WTC11 (cell line): ENCODE results near the gene NUMBL. TPM values are rescaled to one million over a fixed set of nuclear protein-coding genes. Genes with fewer than 3 reads are reported as not detected.
A peak's percentile ranks its signal among the peaks of the same experiment; 100 is the strongest.

Source experiments
- ATAC-seq: fragments of 200-7000 bp; cut with Tn5 transposase; 2 replicates; pipeline ENCODE4 v1.10.0; 2021; ENCODE audit warnings: mild to moderate bottlenecking, moderate library complexity
- CTCF ChIA-PET: fragments of 300-600 bp; sonication (Branson Sonifier 250); formaldehyde crosslinking; loops from one replicate; lab custom pipeline; 2021; ENCODE audit warnings: antibody characterized with exemption; lab: Charles Lee
- POLR2A ChIA-PET: fragments of 350-600 bp; sonication (Branson Sonifier 250); formaldehyde crosslinking; loops from one replicate; lab custom pipeline; 2021; ENCODE audit warnings: antibody characterized with exemption; lab: Charles Lee
- DNase-seq: peaks from one replicate; pipeline ENCODE4 v3.0.0; 2021; ENCODE audit warnings: low spot score
- H3K27ac Mint-ChIP-seq: 2 replicates; pipeline ENCODE4 v1.8.0; 2021; ENCODE audit warnings: mixed read lengths
- H3K27me3 Mint-ChIP-seq: 2 replicates; pipeline ENCODE4 v1.8.0; 2021; ENCODE audit warnings: low read depth, mild to moderate bottlenecking, moderate library complexity, mixed read lengths
- H3K36me3 Mint-ChIP-seq: 2 replicates; pipeline ENCODE4 v1.8.0; 2021; ENCODE audit warnings: mixed read lengths
- H3K4me1 Mint-ChIP-seq: 2 replicates; pipeline ENCODE4 v1.8.0; 2022; ENCODE audit warnings: mixed read lengths
- H3K4me3 Mint-ChIP-seq: 2 replicates; pipeline ENCODE4 v1.8.0; 2021; ENCODE audit warnings: mild to moderate bottlenecking, moderate library complexity, mixed read lengths
- H3K9me3 Mint-ChIP-seq: 2 replicates; pipeline ENCODE4 v1.8.0; 2021; ENCODE audit warnings: mixed read lengths
- CDX4 ChIP-seq: fragments of 250-450 bp; sonication (Bioruptor Pico); IDR thresholded peaks from 2 replicates; pipeline ENCODE4 v1.9.0; 2021; ENCODE audit warnings: moderate library complexity, mild to moderate bottlenecking, inconsistent platforms, borderline replicate concordance
- EMX1 ChIP-seq: fragments of 250-450 bp; sonication (Bioruptor Pico); IDR thresholded peaks from 2 replicates; pipeline ENCODE4 v1.8.0; 2021; ENCODE audit warnings: mild to moderate bottlenecking
- FOXJ3 ChIP-seq: sonication (generic); formaldehyde crosslinking; IDR thresholded peaks from 2 replicates; pipeline ENCODE4 v1.9.0; 2021; ENCODE audit warnings: missing genetic modification reagents, mild to moderate bottlenecking, borderline replicate concordance
- FOXK1 ChIP-seq: sonication (generic); formaldehyde crosslinking; IDR thresholded peaks from 2 replicates; pipeline ENCODE4 v1.8.0; 2022; ENCODE audit warnings: mild to moderate bottlenecking, moderate library complexity, missing genetic modification reagents
- JAZF1 ChIP-seq: fragments of 250-450 bp; sonication (Bioruptor Pico); IDR thresholded peaks from 2 replicates; pipeline ENCODE4 v1.9.0; 2021; ENCODE audit warnings: moderate library complexity, mild to moderate bottlenecking, inconsistent platforms
- JUN ChIP-seq: sonication (generic); formaldehyde crosslinking; IDR thresholded peaks from 2 replicates; pipeline ENCODE4 v1.8.0; 2023; ENCODE audit warnings: mild to moderate bottlenecking, missing genetic modification reagents
- OVOL2 ChIP-seq: fragments of 250-450 bp; sonication (Bioruptor Pico); IDR thresholded peaks from 2 replicates; pipeline ENCODE4 v1.9.0; 2021; ENCODE audit warnings: mild to moderate bottlenecking, borderline replicate concordance
- TEAD1 ChIP-seq: sonication (generic); formaldehyde crosslinking; IDR thresholded peaks from 2 replicates; pipeline ENCODE4 v1.8.0; 2022; ENCODE audit warnings: mild to moderate bottlenecking, missing genetic modification reagents
- ZBTB43 ChIP-seq: sonication (generic); formaldehyde crosslinking; IDR thresholded peaks from 2 replicates; pipeline ENCODE4 v1.8.1; 2023; ENCODE audit warnings: mild to moderate bottlenecking, missing genetic modification reagents
- ZMAT4 ChIP-seq: fragments of 250-450 bp; sonication (Bioruptor Pico); IDR thresholded peaks from 2 replicates; pipeline ENCODE4 v1.9.0; 2021; ENCODE audit warnings: mild to moderate bottlenecking
- ZNF263 ChIP-seq: sonication (generic); formaldehyde crosslinking; IDR thresholded peaks from 2 replicates; pipeline ENCODE4 v1.8.1; 2022; ENCODE audit warnings: low read depth, mild to moderate bottlenecking, moderate library complexity, missing genetic modification reagents
- ZNF671 ChIP-seq: fragments of 250-450 bp; sonication (Bioruptor Pico); IDR thresholded peaks from 2 replicates; pipeline ENCODE4 v1.8.0; 2021; ENCODE audit warnings: mild to moderate bottlenecking
- total RNA-seq: library from RNA; stranded (reverse); gene quantifications from 3 replicates; pipeline ENCODE4 v1.2.3, GENCODE V29; 2021
- TF ChIP-seq, protein P1 (sequence below): sonication (generic); formaldehyde crosslinking; IDR thresholded peaks from 2 replicates; pipeline ENCODE4 v1.8.1; 2022; ENCODE audit warnings: low read depth, mild to moderate bottlenecking, moderate library complexity, missing genetic modification reagents, borderline replicate concordance
- TF ChIP-seq, protein P2 (sequence below): sonication (generic); formaldehyde crosslinking; IDR thresholded peaks from 2 replicates; pipeline ENCODE4 v1.8.1; 2023; ENCODE audit warnings: mild to moderate bottlenecking, missing genetic modification reagents
- TF ChIP-seq, protein P3 (sequence below): fragments of 250-450 bp; sonication (Bioruptor Pico); IDR thresholded peaks from 2 replicates; pipeline ENCODE4 v2.1.2; 2022; ENCODE audit warnings: mild to moderate bottlenecking, moderate library complexity
- TF ChIP-seq, protein P4 (sequence below): sonication (generic); formaldehyde crosslinking; IDR thresholded peaks from 2 replicates; pipeline ENCODE4 v1.8.0; 2023; ENCODE audit warnings: missing genetic modification reagents
- TF ChIP-seq, protein P5 (sequence below): sonication (generic); formaldehyde crosslinking; IDR thresholded peaks from 2 replicates; pipeline ENCODE4 v1.8.0; 2022; ENCODE audit warnings: mild to moderate bottlenecking, missing genetic modification reagents

NUMBL gene
- total RNA-seq, 1 experiment from 2014 or later: 30.3 TPM

DNA sequence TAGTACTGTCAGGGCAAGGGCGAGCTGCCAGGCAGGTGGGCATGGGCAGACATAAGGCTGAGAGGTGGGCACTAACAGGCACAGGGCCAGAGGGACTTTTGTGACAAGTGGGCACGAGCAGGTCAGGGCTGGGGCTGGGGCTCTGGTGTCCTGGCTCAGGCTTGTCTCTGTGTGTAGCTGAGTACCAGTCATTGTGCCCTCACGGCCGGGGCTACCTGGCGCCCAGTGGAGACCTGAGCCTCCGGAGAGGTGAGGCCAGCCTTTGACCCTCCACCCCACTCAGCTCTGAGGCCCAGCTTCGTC, 67.7 kb downstream of the NUMBL start:
- peaks cover 19% of the 10 kb centered on the region for H3K4me1 Mint-ChIP-seq
- no peak overlapping the region for H3K27ac Mint-ChIP-seq
- ChIA-PET CTCF (interaction anchor here (0.9 to 3.9 kb wide), 12 partner anchors 8 to 184 kb away, joined by 3 to 50 read pairs (median 6); partner anchors contain the start of gene LTBP4), POLR2A (no interaction called here)
- peak overlapping the region; percentile 24; the same call in 1 of the 2 replicates for H3K4me3 Mint-ChIP-seq
- peaks cover 42% of the 10 kb centered on the region for H3K36me3 Mint-ChIP-seq
- no peaks in the 10 kb centered on the region for H3K9me3 Mint-ChIP-seq
- DNase-seq: no peak
- H3K27me3 Mint-ChIP-seq: no peaks in the 10 kb centered on the region; the same call in 1 of the 2 replicates
- TF ChIP-seq TEAD1 (CRISPR knock-in tag) (no peak), JUN (CRISPR knock-in tag) (no peak), FOXJ3 (CRISPR knock-in tag) (no peak), ZNF263 (CRISPR knock-in tag) (no peak), JAZF1 (no peak)
- TF ChIP-seq, protein P1, sequence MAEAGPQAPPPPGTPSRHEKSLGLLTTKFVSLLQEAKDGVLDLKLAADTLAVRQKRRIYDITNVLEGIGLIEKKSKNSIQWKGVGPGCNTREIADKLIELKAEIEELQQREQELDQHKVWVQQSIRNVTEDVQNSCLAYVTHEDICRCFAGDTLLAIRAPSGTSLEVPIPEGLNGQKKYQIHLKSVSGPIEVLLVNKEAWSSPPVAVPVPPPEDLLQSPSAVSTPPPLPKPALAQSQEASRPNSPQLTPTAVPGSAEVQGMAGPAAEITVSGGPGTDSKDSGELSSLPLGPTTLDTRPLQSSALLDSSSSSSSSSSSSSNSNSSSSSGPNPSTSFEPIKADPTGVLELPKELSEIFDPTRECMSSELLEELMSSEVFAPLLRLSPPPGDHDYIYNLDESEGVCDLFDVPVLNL: no peak
- TF ChIP-seq, protein P2, sequence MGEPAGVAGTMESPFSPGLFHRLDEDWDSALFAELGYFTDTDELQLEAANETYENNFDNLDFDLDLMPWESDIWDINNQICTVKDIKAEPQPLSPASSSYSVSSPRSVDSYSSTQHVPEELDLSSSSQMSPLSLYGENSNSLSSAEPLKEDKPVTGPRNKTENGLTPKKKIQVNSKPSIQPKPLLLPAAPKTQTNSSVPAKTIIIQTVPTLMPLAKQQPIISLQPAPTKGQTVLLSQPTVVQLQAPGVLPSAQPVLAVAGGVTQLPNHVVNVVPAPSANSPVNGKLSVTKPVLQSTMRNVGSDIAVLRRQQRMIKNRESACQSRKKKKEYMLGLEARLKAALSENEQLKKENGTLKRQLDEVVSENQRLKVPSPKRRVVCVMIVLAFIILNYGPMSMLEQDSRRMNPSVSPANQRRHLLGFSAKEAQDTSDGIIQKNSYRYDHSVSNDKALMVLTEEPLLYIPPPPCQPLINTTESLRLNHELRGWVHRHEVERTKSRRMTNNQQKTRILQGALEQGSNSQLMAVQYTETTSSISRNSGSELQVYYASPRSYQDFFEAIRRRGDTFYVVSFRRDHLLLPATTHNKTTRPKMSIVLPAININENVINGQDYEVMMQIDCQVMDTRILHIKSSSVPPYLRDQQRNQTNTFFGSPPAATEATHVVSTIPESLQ (CRISPR knock-in tag): no peak
- no peak for ATAC-seq

GRCh38 chr19:40621966-40622772, 68.3 kb downstream of the NUMBL start:
- DNase-seq (no peak), ATAC-seq (no peak)
- ChIA-PET CTCF (interaction anchor here (1.0 to 3.9 kb wide), 5 partner anchors 7 to 184 kb away, joined by 3 to 50 read pairs (median 9); no protein-coding TSS in a partner anchor), POLR2A (no interaction called here)
- H3K4me3 Mint-ChIP-seq: no peak overlapping the region
- H3K27me3 Mint-ChIP-seq: no peaks in the 10 kb centered on the region; the same call in 1 of the 2 replicates
- peaks cover 42% of the 10 kb centered on the region for H3K36me3 Mint-ChIP-seq
- TF ChIP-seq EMX1 (CRISPR knock-in tag) (no peak), FOXK1 (CRISPR knock-in tag) (no peak), ZNF671 (CRISPR knock-in tag) (no peak), ZBTB43 (CRISPR knock-in tag) (no peak), OVOL2 (no peak), CDX4 (CRISPR knock-in tag) (no peak), ZMAT4 (CRISPR knock-in tag) (no peak)
- TF ChIP-seq, protein P3, sequence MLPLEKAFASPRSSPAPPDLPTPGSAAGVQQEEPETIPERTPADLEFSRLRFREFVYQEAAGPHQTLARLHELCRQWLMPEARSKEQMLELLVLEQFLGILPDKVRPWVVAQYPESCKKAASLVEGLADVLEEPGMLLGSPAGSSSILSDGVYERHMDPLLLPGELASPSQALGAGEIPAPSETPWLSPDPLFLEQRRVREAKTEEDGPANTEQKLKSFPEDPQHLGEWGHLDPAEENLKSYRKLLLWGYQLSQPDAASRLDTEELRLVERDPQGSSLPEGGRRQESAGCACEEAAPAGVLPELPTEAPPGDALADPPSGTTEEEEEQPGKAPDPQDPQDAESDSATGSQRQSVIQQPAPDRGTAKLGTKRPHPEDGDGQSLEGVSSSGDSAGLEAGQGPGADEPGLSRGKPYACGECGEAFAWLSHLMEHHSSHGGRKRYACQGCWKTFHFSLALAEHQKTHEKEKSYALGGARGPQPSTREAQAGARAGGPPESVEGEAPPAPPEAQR: no peak
- TF ChIP-seq, protein P4, sequence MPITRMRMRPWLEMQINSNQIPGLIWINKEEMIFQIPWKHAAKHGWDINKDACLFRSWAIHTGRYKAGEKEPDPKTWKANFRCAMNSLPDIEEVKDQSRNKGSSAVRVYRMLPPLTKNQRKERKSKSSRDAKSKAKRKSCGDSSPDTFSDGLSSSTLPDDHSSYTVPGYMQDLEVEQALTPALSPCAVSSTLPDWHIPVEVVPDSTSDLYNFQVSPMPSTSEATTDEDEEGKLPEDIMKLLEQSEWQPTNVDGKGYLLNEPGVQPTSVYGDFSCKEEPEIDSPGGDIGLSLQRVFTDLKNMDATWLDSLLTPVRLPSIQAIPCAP (CRISPR knock-in tag): no peak
- TF ChIP-seq, protein P5, sequence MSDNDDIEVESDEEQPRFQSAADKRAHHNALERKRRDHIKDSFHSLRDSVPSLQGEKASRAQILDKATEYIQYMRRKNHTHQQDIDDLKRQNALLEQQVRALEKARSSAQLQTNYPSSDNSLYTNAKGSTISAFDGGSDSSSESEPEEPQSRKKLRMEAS (CRISPR knock-in tag): no peak
- H3K4me1 Mint-ChIP-seq: peaks cover 19% of the 10 kb centered on the region
- no peaks in the 10 kb centered on the region for H3K9me3 Mint-ChIP-seq
- H3K27ac Mint-ChIP-seq: no peak overlapping the region
